Endothelial cell of umbilical vein (primary cell): ENCODE results near the gene THAP4. TPM values are rescaled to one million over a fixed set of nuclear protein-coding genes. Genes with fewer than 3 reads are reported as not detected.

Source experiments
- BruUV-seq: library from RNA; stranded (reverse); fragments of 400-500 nt; replicated peaks from 2 replicates; lab custom pipeline; 2021; lab: Mats Ljungman, UMichigan
- CTCF ChIA-PET: fragments of 300-600, 350-600 bp; sonication (Branson Sonifier 250); formaldehyde crosslinking; loops from one replicate; lab custom pipeline; 2021; ENCODE audit warnings: antibody characterized with exemption, inconsistent platforms; lab: Charles Lee
- POLR2A ChIA-PET: fragments of 300-600, 350-600 bp; sonication (Branson Sonifier 250); formaldehyde crosslinking; loops from one replicate; lab custom pipeline; 2021; ENCODE audit warnings: antibody characterized with exemption, inconsistent platforms; lab: Charles Lee
- DNase-seq: peaks from one replicate; pipeline ENCODE4 v3.0.0-alpha.2; 2011; ENCODE audit warnings: low read depth, low spot score
- FAIRE-seq: peaks from 2 replicates; lab custom pipeline; 2011; peaks lifted over from hg19 to GRCh38; lab: Jason Lieb, UNC
- H2AFZ ChIP-seq: 2 replicates; pipeline ENCODE4 v1.6.0; 2012; ENCODE audit warnings: low read depth, low read length, control low read depth, inconsistent platforms
- H3K27ac ChIP-seq: 2 replicates; pipeline ENCODE4 v1.5.1; 2011; ENCODE audit warnings: low read depth, mild to moderate bottlenecking, control low read depth, low read length, moderate library complexity; ENCODE audit not compliant: insufficient read depth
- H3K27me3 ChIP-seq, 2 experiments: 2 replicates each; pipeline versions ENCODE4 v1.6.0 to v1.6.1; 2011; ENCODE audit warnings: low read length in 2 of 2, mixed read lengths in 1 of 2; ENCODE audit not compliant: control insufficient read depth in 2 of 2, insufficient read depth in 2 of 2
- H3K36me3 ChIP-seq, 2 experiments: 2 replicates in 1 of 2; 3 replicates in 1 of 2; pipeline ENCODE4 v1.5.1; 2011; ENCODE audit warnings: low read length in 2 of 2, mild to moderate bottlenecking in 1 of 2, moderate library complexity in 1 of 2; ENCODE audit not compliant: control insufficient read depth in 2 of 2, insufficient read depth in 2 of 2; ENCODE audit errors: extremely low read depth in 1 of 2
- H3K4me1 ChIP-seq: 3 replicates; pipeline ENCODE4 v1.5.1; 2011; ENCODE audit warnings: mild to moderate bottlenecking, low read length; ENCODE audit not compliant: control insufficient read depth, insufficient read depth; ENCODE audit errors: extremely low read depth
- H3K4me2 ChIP-seq: 2 replicates; pipeline ENCODE4 v1.6.1; 2011; ENCODE audit warnings: low read length, control low read depth, mixed read lengths; ENCODE audit not compliant: insufficient read depth
- H3K4me3 ChIP-seq, 3 experiments: fragments of 200-600 bp in 1 of 3; sonication (generic), shearing (Covaris generic) in 1 of 3; replicated peaks in 1 of 3; 2 replicates each; pipeline ENCODE4 v1.5.1; 2011 to 2016; ENCODE audit warnings: control low read depth in 3 of 3, low read length in 3 of 3, mild to moderate bottlenecking in 2 of 3, inconsistent platforms in 1 of 3, low read depth in 1 of 3, moderate library complexity in 1 of 3; ENCODE audit not compliant: insufficient read depth in 1 of 3
- H3K79me2 ChIP-seq: 2 replicates; pipeline ENCODE4 v1.6.0; 2012; ENCODE audit warnings: low read length, inconsistent platforms; ENCODE audit not compliant: control insufficient read depth, insufficient read depth
- H3K9ac ChIP-seq: replicated peaks from 2 replicates; pipeline ENCODE3; 2011; ENCODE audit warnings: low read length, control low read depth; ENCODE audit not compliant: insufficient read depth; ENCODE audit errors: extremely low read depth
- H3K9me1 ChIP-seq: replicated peaks from 3 replicates; pipeline ENCODE4 v1.6.0; 2011; ENCODE audit warnings: mild to moderate bottlenecking, low read length; ENCODE audit not compliant: control insufficient read depth, insufficient read depth; ENCODE audit errors: extremely low read depth
- H3K9me3 ChIP-seq: replicated peaks from 2 replicates; pipeline ENCODE4 v1.5.1; 2012; ENCODE audit warnings: low read length, inconsistent platforms; ENCODE audit not compliant: control insufficient read depth, insufficient read depth
- H4K20me1 ChIP-seq: replicated peaks from 2 replicates; pipeline ENCODE3; 2011; ENCODE audit warnings: mild to moderate bottlenecking, low read length; ENCODE audit not compliant: control insufficient read depth, insufficient read depth; ENCODE audit errors: extremely low read depth
- CTCF ChIP-seq, 2 donors: IDR thresholded peaks; 1 replicate in 1 of 2; 2 replicates in 1 of 2; pipeline ENCODE4 v1.5.1; 2011; ENCODE audit warnings: low read length in 2 of 2, mild to moderate bottlenecking in 2 of 2, moderate library complexity in 2 of 2, control low read depth in 1 of 2, inconsistent platforms in 1 of 2, low read depth in 1 of 2; ENCODE audit not compliant: insufficient read depth in 1 of 2; ENCODE audit errors: extremely low read depth in 1 of 2
- EZH2 ChIP-seq: IDR thresholded peaks from 2 replicates; pipeline ENCODE4 v1.6.1; 2012; ENCODE audit warnings: borderline replicate concordance, low read depth, mild to moderate bottlenecking, moderate library complexity, low read length, inconsistent platforms; ENCODE audit not compliant: severe bottlenecking
- FOS ChIP-seq: IDR thresholded peaks from 2 replicates; pipeline ENCODE4 v1.6.1; 2011; ENCODE audit warnings: mild to moderate bottlenecking, low read length, moderate library complexity, borderline replicate concordance; ENCODE audit not compliant: insufficient read depth
- GATA2 ChIP-seq: IDR thresholded peaks from 2 replicates; pipeline ENCODE4 v1.7.0; 2011; ENCODE audit warnings: low read depth, mild to moderate bottlenecking, moderate library complexity, mixed read lengths, low read length; ENCODE audit not compliant: insufficient read length, insufficient read depth
- JUN ChIP-seq: IDR thresholded peaks from 2 replicates; pipeline ENCODE4 v1.6.1; 2011; ENCODE audit warnings: borderline replicate concordance, low read depth; ENCODE audit not compliant: insufficient read length, insufficient read depth
- MAX ChIP-seq: IDR thresholded peaks from 2 replicates; pipeline ENCODE4 v1.6.1; 2011; ENCODE audit not compliant: insufficient read depth, insufficient read length
- MYC ChIP-seq: IDR thresholded peaks from one replicate; pipeline ENCODE4 v1.6.1; 2011; ENCODE audit warnings: mild to moderate bottlenecking, low read depth, low read length
- POLR2A ChIP-seq: IDR thresholded peaks from 2 replicates; pipeline ENCODE4 v1.6.1; 2012; ENCODE audit warnings: low read depth, mild to moderate bottlenecking, control low read depth, low read length
- POLR2AphosphoS5 ChIP-seq: IDR thresholded peaks from 2 replicates; pipeline ENCODE4 v1.6.1; 2012; ENCODE audit warnings: low read depth, mild to moderate bottlenecking, control low read depth, low read length, moderate library complexity; ENCODE audit not compliant: insufficient read depth
- dilution Hi-C: fragments of 300-500 bp; cut with MboI; formaldehyde crosslinking; loops from one replicate; pipeline ENCODE4 v1.15.0; 2019; ENCODE audit warnings: low sequenced_read_pairs; ENCODE audit not compliant: extremely low pct_ligation_motif_present
- intact Hi-C: fragments of 100-400 bp; cut with micrococcal nuclease; formaldehyde crosslinking; loops from one replicate; pipeline ENCODE4 v1.10.0; 2022
- polyA plus RNA-seq, 4 experiments: library from polyadenylated mRNA; depleted of rRNA in 3 of 4; stranded (reverse) in 3 of 4; unstranded in 1 of 4; fragments of >200 nt; gene quantifications; 2 replicates each; pipeline versions ENCODE4 v1.2.1 to v1.2.3, GENCODE V29; 2011 to 2012; ENCODE audit warnings: missing spikeins in 1 of 4
- total RNA-seq: library from RNA; stranded (reverse); gene quantifications from 2 replicates; pipeline ENCODE4 v1.2.3, GENCODE V29; 2021

The THAP4 gene
- total and polyA plus RNA-seq, 2 donors (not counting 3 experiments of a cell fraction or from before 2014, with no cell fraction given), result 45.4 to 47.4 TPM

GRCh38 chr2:241568726-241569125 is 68.2 kb downstream of the THAP4 start:
- H3K9me1 ChIP-seq, result no peaks in the 10 kb centered on the region
- no TSS peak for BruUV-seq
- intact Hi-C loops, result no loop called here
- H4K20me1 ChIP-seq, result no peaks in the 10 kb centered on the region
- dilution Hi-C loops, result no loop called here
- TF ChIP-seq EZH2, result no peak
- no peak for TF ChIP-seq GATA2
- no peak for TF ChIP-seq CTCF (IDR thresholded peaks at IDR 0.05; ENCODE audit: extremely low read depth in 1 of 2, insufficient read depth in 1 of 2, low read depth in 1 of 2, low read length in 2 of 2)
- no peak for TF ChIP-seq POLR2A
- no peak for TF ChIP-seq JUN
- TF ChIP-seq MAX, result no peak
- TF ChIP-seq MYC, result no peak
- TF ChIP-seq POLR2AphosphoS5, result no peak
- TF ChIP-seq FOS, result no peak
- ChIA-PET POLR2A (no interaction called here), CTCF (no interaction called here)
- peaks cover 4 to 32% of the 10 kb centered on the region in 2 experiments for H3K36me3 ChIP-seq
- no peaks in the 10 kb centered on the region for H3K9me3 ChIP-seq
- FAIRE-seq, result no peak
- H2AFZ ChIP-seq, result no peak overlapping the region
- H3K4me1 ChIP-seq, result peaks cover 6% of the 10 kb centered on the region
- H3K9ac ChIP-seq, result no peak overlapping the region
- H3K4me2 ChIP-seq, result no peak overlapping the region
- no peak overlapping the region for H3K27ac ChIP-seq
- H3K79me2 ChIP-seq, result peaks cover 19% of the 10 kb centered on the region
- DNase-seq, result no peak
- H3K4me3 ChIP-seq, result no peak overlapping the region
- H3K27me3 ChIP-seq, result no peaks in the 10 kb centered on the region
